Parathyroid adenoma (tissue), 2 donors: ENCODE data around the gene PTPN14.

Source experiments
- H2AFZ ChIP-seq: fragments of 300-600 bp; sonication (generic); one replicate; pipeline ENCODE4 v1.7.0; 2017; ENCODE audit warnings: antibody characterized with exemption, mild to moderate bottlenecking
- H3K27ac ChIP-seq: fragments of 300-600 bp; sonication (generic); one replicate; pipeline ENCODE4 v1.7.0; 2017
- H3K27me3 ChIP-seq: fragments of 300-600 bp; sonication (generic); one replicate; pipeline ENCODE4 v1.7.0; 2017; ENCODE audit warnings: low read length; ENCODE audit not compliant: control insufficient read depth, insufficient read depth
- H3K36me3 ChIP-seq: fragments of 300-600 bp; sonication (generic); one replicate; pipeline ENCODE4 v1.7.0; 2017; ENCODE audit warnings: low read length; ENCODE audit not compliant: control insufficient read depth, insufficient read depth
- H3K4me1 ChIP-seq: fragments of 300-600 bp; sonication (generic); one replicate; pipeline ENCODE4 v1.7.0; 2017; ENCODE audit warnings: control low read depth
- H3K4me2 ChIP-seq: fragments of 300-600 bp; sonication (generic); one replicate; pipeline ENCODE4 v1.7.0; 2017; ENCODE audit warnings: low read length
- H3K4me3 ChIP-seq: fragments of 300-600 bp; sonication (generic); one replicate; pipeline ENCODE4 v1.7.0; 2017; ENCODE audit warnings: low read depth, low read length
- H3K79me2 ChIP-seq: fragments of 300-600 bp; sonication (generic); one replicate; pipeline ENCODE4 v1.7.0; 2017; ENCODE audit warnings: control low read depth
- H3K9ac ChIP-seq: fragments of 300-600 bp; sonication (generic); one replicate; pipeline ENCODE4 v1.7.0; 2017; ENCODE audit warnings: mild to moderate bottlenecking
- H3K9me3 ChIP-seq: fragments of 300-600 bp; sonication (generic); one replicate; pipeline ENCODE4 v1.7.0; 2017; ENCODE audit warnings: low read length; ENCODE audit not compliant: control insufficient read depth
- CTCF ChIP-seq: fragments of 300-600 bp; sonication (generic); IDR thresholded peaks from one replicate; pipeline ENCODE4 v1.7.0; 2017; ENCODE audit warnings: antibody characterized with exemption, mild to moderate bottlenecking
- donor health status: primary hyperparathyroidism.

PTPN14 gene

GRCh38 chr1:214372092-214372491 is 179.3 kb downstream of the PTPN14 start:
- no peaks in the 10 kb centered on the region for H3K79me2 ChIP-seq
- H3K4me1 ChIP-seq: no peaks in the 10 kb centered on the region
- H3K4me3 ChIP-seq: no peak overlapping the region
- no peak overlapping the region for H3K4me2 ChIP-seq
- TF ChIP-seq CTCF: no peak
- no peaks in the 10 kb centered on the region for H3K27me3 ChIP-seq
- no peaks in the 10 kb centered on the region for H3K36me3 ChIP-seq
- H3K27ac ChIP-seq: no peak overlapping the region
- H3K9ac ChIP-seq: no peak overlapping the region
- no peaks in the 10 kb centered on the region for H3K9me3 ChIP-seq
- H2AFZ ChIP-seq: no peak overlapping the region

- Histone ChIP-seq H3K4me1 (no peaks in the 10 kb centered on the region), H2AFZ (no peak overlapping the region), H3K9ac (no peak overlapping the region), H3K4me3 (no peak overlapping the region), H3K27ac (no peak overlapping the region), H3K27me3 (no peaks in the 10 kb centered on the region), H3K79me2 (no peaks in the 10 kb centered on the region), H3K36me3 (no peaks in the 10 kb centered on the region), H3K4me2 (no peak overlapping the region), H3K9me3 (no peaks in the 10 kb centered on the region)
- TF ChIP-seq CTCF: no peak
Observed at GRCh38 chr1:214370615-214371014, 180.8 kb downstream of the PTPN14 start.

GRCh38 chr1:214369364-214369763 is 182.0 kb downstream of the PTPN14 start:
- Histone ChIP-seq H3K36me3 (no peaks in the 10 kb centered on the region), H3K4me3 (no peak overlapping the region), H3K9me3 (no peaks in the 10 kb centered on the region), H3K4me1 (no peaks in the 10 kb centered on the region), H3K27ac (no peak overlapping the region), H3K9ac (no peak overlapping the region), H2AFZ (no peak overlapping the region), H3K4me2 (no peak overlapping the region), H3K27me3 (no peaks in the 10 kb centered on the region), H3K79me2 (no peaks in the 10 kb centered on the region)
- TF ChIP-seq CTCF: no peak

- no peaks in the 10 kb centered on the region for H3K36me3 ChIP-seq
- H2AFZ ChIP-seq: no peak overlapping the region
- no peak overlapping the region for H3K27ac ChIP-seq
- no peaks in the 10 kb centered on the region for H3K27me3 ChIP-seq
- no peaks in the 10 kb centered on the region for H3K9me3 ChIP-seq
- H3K4me3 ChIP-seq: no peak overlapping the region
- no peaks in the 10 kb centered on the region for H3K4me1 ChIP-seq
- no peak overlapping the region for H3K4me2 ChIP-seq
- H3K79me2 ChIP-seq: no peaks in the 10 kb centered on the region
- TF ChIP-seq CTCF: no peak
- no peak overlapping the region for H3K9ac ChIP-seq
Observed at GRCh38 chr1:214367841-214368240, 183.6 kb downstream of the PTPN14 start.

GRCh38 chr1:214364786-214365295 is 186.6 kb downstream of the PTPN14 start:
- no peak overlapping the region for H3K9ac ChIP-seq
- H3K9me3 ChIP-seq: no peaks in the 10 kb centered on the region
- H2AFZ ChIP-seq: no peak overlapping the region
- TF ChIP-seq CTCF: no peak
- no peaks in the 10 kb centered on the region for H3K4me1 ChIP-seq
- no peak overlapping the region for H3K4me3 ChIP-seq
- no peak overlapping the region for H3K27ac ChIP-seq
- H3K27me3 ChIP-seq: no peaks in the 10 kb centered on the region
- no peaks in the 10 kb centered on the region for H3K79me2 ChIP-seq
- H3K36me3 ChIP-seq: no peaks in the 10 kb centered on the region
- no peak overlapping the region for H3K4me2 ChIP-seq
